Keratinocyte (primary cell): ENCODE results near the gene TSHZ2. TPM values are rescaled to one million over a fixed set of nuclear protein-coding genes. Genes with fewer than 3 reads are reported as not detected.

Source experiments
- DNase-seq: peaks from one replicate; pipeline ENCODE4 v3.0.0-alpha.2; 2011; ENCODE audit warnings: low read depth, missing footprints, low spot score
- FAIRE-seq: peaks from 2 replicates; lab custom pipeline; 2011; peaks lifted over from hg19 to GRCh38; lab: Jason Lieb, UNC
- H2AFZ ChIP-seq: 2 replicates; pipeline ENCODE4 v1.6.0; 2012; ENCODE audit warnings: low read length, control low read depth, inconsistent platforms; ENCODE audit not compliant: control insufficient read depth
- H3K27ac ChIP-seq: 2 replicates; pipeline ENCODE4 v1.5.1; 2011; ENCODE audit warnings: low read length; ENCODE audit not compliant: control insufficient read depth, insufficient read depth
- H3K27me3 ChIP-seq: 3 replicates; pipeline ENCODE4 v1.6.0; 2011; ENCODE audit warnings: low read length; ENCODE audit not compliant: control insufficient read depth, insufficient read depth; ENCODE audit errors: extremely low read depth
- H3K36me3 ChIP-seq, 2 experiments: 2 replicates in 1 of 2; 3 replicates in 1 of 2; pipeline ENCODE4 v1.5.1; 2011; ENCODE audit warnings: low read length in 2 of 2, mild to moderate bottlenecking in 1 of 2; ENCODE audit not compliant: control insufficient read depth in 2 of 2, insufficient read depth in 2 of 2; ENCODE audit errors: extremely low read depth in 1 of 2
- H3K4me1 ChIP-seq: 3 replicates; pipeline ENCODE4 v1.5.1; 2011; ENCODE audit warnings: low read length; ENCODE audit not compliant: control insufficient read depth, insufficient read depth; ENCODE audit errors: extremely low read depth
- H3K4me2 ChIP-seq: 3 replicates; pipeline ENCODE4 v1.6.0; 2011; ENCODE audit warnings: low read depth, low read length; ENCODE audit not compliant: control insufficient read depth, insufficient read depth; ENCODE audit errors: extremely low read depth
- H3K4me3 ChIP-seq, 3 experiments: fragments of 200-600 bp in 1 of 3; sonication (generic) in 1 of 3; 2 replicates in 2 of 3; 3 replicates in 1 of 3; pipeline ENCODE4 v1.5.1; 2011 to 2016; ENCODE audit warnings: low read length in 3 of 3, mild to moderate bottlenecking in 3 of 3, control low read depth in 2 of 3, inconsistent platforms in 1 of 3, low read depth in 1 of 3, mixed read lengths in 1 of 3, mixed run types in 1 of 3, moderate library complexity in 1 of 3; ENCODE audit not compliant: control insufficient read depth in 2 of 3, insufficient read depth in 2 of 3; ENCODE audit errors: extremely low read depth in 1 of 3
- H3K79me2 ChIP-seq: 2 replicates; pipeline ENCODE4 v1.6.0; 2012; ENCODE audit warnings: low read length; ENCODE audit not compliant: control insufficient read depth, insufficient read depth
- H3K9ac ChIP-seq: 3 replicates; pipeline ENCODE4 v1.6.0; 2011; ENCODE audit warnings: low read length; ENCODE audit not compliant: control insufficient read depth, insufficient read depth; ENCODE audit errors: extremely low read depth
- H3K9me1 ChIP-seq: 3 replicates; pipeline ENCODE4 v1.6.0; 2011; ENCODE audit warnings: low read length; ENCODE audit not compliant: control insufficient read depth, insufficient read depth; ENCODE audit errors: extremely low read depth
- H3K9me3 ChIP-seq: 2 replicates; pipeline ENCODE4 v1.5.1; 2012; ENCODE audit warnings: low read depth, low read length; ENCODE audit not compliant: control insufficient read depth
- H4K20me1 ChIP-seq: 3 replicates; pipeline ENCODE4 v1.6.0; 2011; ENCODE audit warnings: low read length; ENCODE audit not compliant: control insufficient read depth, insufficient read depth; ENCODE audit errors: extremely low read depth
- CTCF ChIP-seq, 3 experiments: IDR thresholded peaks in 1 of 3; conservative IDR thresholded peaks in 1 of 3; optimal IDR thresholded peaks in 1 of 3; 2 replicates in 2 of 3; 3 replicates in 1 of 3; pipeline versions ENCODE3 to v1.5.1; 2011; ENCODE audit warnings: low read length in 3 of 3, mild to moderate bottlenecking in 3 of 3, moderate library complexity in 2 of 3, control low read depth in 1 of 3, inconsistent platforms in 1 of 3; ENCODE audit not compliant: insufficient read depth in 2 of 3; ENCODE audit errors: extremely low read depth in 1 of 3
- EZH2 ChIP-seq: IDR thresholded peaks from one replicate; pipeline ENCODE4 v1.6.1; 2012; ENCODE audit warnings: inconsistent platforms, mild to moderate bottlenecking, low read length, moderate library complexity
- dilution Hi-C: fragments of 300-500 bp; cut with MboI; formaldehyde crosslinking; loops from one replicate; pipeline ENCODE4 v1.7.0; 2020; ENCODE audit warnings: low sequenced_read_pairs; ENCODE audit not compliant: extremely low pct_ligation_motif_present
- polyA plus RNA-seq, 5 experiments: library from polyadenylated mRNA; depleted of rRNA in 3 of 5; stranded (reverse) in 3 of 5; stranded (forward) in 1 of 5; unstranded in 1 of 5; fragments of >200 nt; gene quantifications; 1 replicate in 1 of 5; 2 replicates in 3 of 5; 3 replicates in 1 of 5; pipeline versions ENCODE4 v1.2.1 to v1.2.3, GENCODE V29; 2011 to 2012; ENCODE audit warnings: missing spikeins in 2 of 5, low read depth in 1 of 5, low replicate concordance in 1 of 5

The TSHZ2 gene
- polyA plus RNA-seq, 1 donor (not counting 4 experiments of a cell fraction or from before 2014, with no cell fraction given) = 1.1 TPM

- no peak overlapping the region for H3K4me3 ChIP-seq
- H3K36me3 ChIP-seq = no peaks in the 10 kb centered on the region
- no peaks in the 10 kb centered on the region for H3K79me2 ChIP-seq
- no peaks in the 10 kb centered on the region for H4K20me1 ChIP-seq
- no peak overlapping the region for H3K4me2 ChIP-seq
- H3K9ac ChIP-seq = no peak overlapping the region
- H2AFZ ChIP-seq = no peak overlapping the region
- dilution Hi-C loops = no loop called here
- H3K9me3 ChIP-seq = no peaks in the 10 kb centered on the region
- no peak for DNase-seq
- no peaks in the 10 kb centered on the region for H3K27me3 ChIP-seq
- TF ChIP-seq CTCF (optimal IDR thresholded peaks at IDR 0.05 in 1 of 3, IDR thresholded peaks at IDR 0.05 in 1 of 3, conservative IDR thresholded peaks at IDR 0.05 in 1 of 3; ENCODE audit: extremely low read depth in 1 of 3, insufficient read depth in 2 of 3, low read length in 3 of 3) (no peak), EZH2 (no peak)
- no peaks in the 10 kb centered on the region for H3K4me1 ChIP-seq
- FAIRE-seq = no peak
- H3K9me1 ChIP-seq = no peaks in the 10 kb centered on the region
- no peak overlapping the region for H3K27ac ChIP-seq
Measured at GRCh38 chr20:53454675-53455276, 482.6 kb downstream of the TSHZ2 start.

- no peak for TF ChIP-seq CTCF (optimal IDR thresholded peaks at IDR 0.05 in 1 of 3, IDR thresholded peaks at IDR 0.05 in 1 of 3, conservative IDR thresholded peaks at IDR 0.05 in 1 of 3; ENCODE audit: extremely low read depth in 1 of 3, insufficient read depth in 2 of 3, low read length in 3 of 3)
- no peak for TF ChIP-seq EZH2
- Histone ChIP-seq H3K36me3 (no peaks in the 10 kb centered on the region), H3K9me1 (no peaks in the 10 kb centered on the region), H4K20me1 (no peaks in the 10 kb centered on the region), H3K4me1 (no peaks in the 10 kb centered on the region), H3K27ac (no peak overlapping the region), H3K79me2 (no peaks in the 10 kb centered on the region), H3K4me2 (no peak overlapping the region), H3K27me3 (no peaks in the 10 kb centered on the region), H3K9ac (no peak overlapping the region), H2AFZ (no peak overlapping the region), H3K9me3 (no peaks in the 10 kb centered on the region), H3K4me3 (no peak overlapping the region)
- dilution Hi-C loops = no loop called here
- FAIRE-seq (no peak), DNase-seq (no peak)
Measured at GRCh38 chr20:53463101-53463972, 491.2 kb downstream of the TSHZ2 start.
